ENCODE data around the gene ALDH1B1.

ALDH1B1 gene

GRCh38 chr9:38443181-38443580, 50.7 kb downstream of the ALDH1B1 start:
- TF ChIP-seq EZH2phosphoT487 (IDR thresholded peaks at IDR 0.05; ENCODE audit: borderline replicate concordance), result no peak
- TF ChIP-seq CTCF (conservative IDR thresholded peaks at IDR 0.05; ENCODE audit: low read length), result no peak
- H2AFZ ChIP-seq (ENCODE audit: low read length), result no peak overlapping the region
- H3K79me2 ChIP-seq (ENCODE audit: insufficient read depth, low read length), result no peaks in the 10 kb centered on the region
- no peaks in the 10 kb centered on the region for H3F3A ChIP-seq (ENCODE audit: low read depth)
- no peaks in the 10 kb centered on the region for H3K4me1 ChIP-seq (ENCODE audit: insufficient read depth, low read length, poor library complexity, severe bottlenecking)
- H3K4me3 ChIP-seq (ENCODE audit: low read length, poor library complexity, severe bottlenecking), result no peak overlapping the region
- no peak overlapping the region for H3K9ac ChIP-seq (ENCODE audit: low read depth, low read length, poor library complexity, severe bottlenecking)
- H3K27me3 ChIP-seq (ENCODE audit: insufficient read depth, low read length, poor library complexity, severe bottlenecking), result no peaks in the 10 kb centered on the region
- no peaks in the 10 kb centered on the region for H3K9me3 ChIP-seq (ENCODE audit: insufficient read depth, low read depth, low read length)
- no peaks in the 10 kb centered on the region for H3K36me3 ChIP-seq (ENCODE audit: insufficient read depth, low read length)
- H3K9me2 ChIP-seq (replicated peaks; ENCODE audit: low read depth, low read length), result no peaks in the 10 kb centered on the region
- no peaks in the 10 kb centered on the region for H4K20me1 ChIP-seq (ENCODE audit: insufficient read depth, low read length, poor library complexity, severe bottlenecking)
- no peak overlapping the region for H3K4me2 ChIP-seq (ENCODE audit: low read depth, low read length, poor library complexity, severe bottlenecking)

- Histone ChIP-seq H3K4me3 (ENCODE audit: low read length, poor library complexity, severe bottlenecking) (no peak overlapping the region), H2AFZ (ENCODE audit: low read length) (no peak overlapping the region), H3K27me3 (ENCODE audit: insufficient read depth, low read length, poor library complexity, severe bottlenecking) (no peaks in the 10 kb centered on the region), H3K4me2 (ENCODE audit: low read depth, low read length, poor library complexity, severe bottlenecking) (no peak overlapping the region), H3K36me3 (ENCODE audit: insufficient read depth, low read length) (no peaks in the 10 kb centered on the region), H3K4me1 (ENCODE audit: insufficient read depth, low read length, poor library complexity, severe bottlenecking) (no peaks in the 10 kb centered on the region), H3K9ac (ENCODE audit: low read depth, low read length, poor library complexity, severe bottlenecking) (no peak overlapping the region), H3F3A (ENCODE audit: low read depth) (no peaks in the 10 kb centered on the region), H3K9me3 (ENCODE audit: insufficient read depth, low read depth, low read length) (no peaks in the 10 kb centered on the region), H3K9me2 (replicated peaks; ENCODE audit: low read depth, low read length) (no peaks in the 10 kb centered on the region), H3K79me2 (ENCODE audit: insufficient read depth, low read length) (no peaks in the 10 kb centered on the region), H4K20me1 (ENCODE audit: insufficient read depth, low read length, poor library complexity, severe bottlenecking) (no peaks in the 10 kb centered on the region)
- TF ChIP-seq CTCF (conservative IDR thresholded peaks at IDR 0.05; ENCODE audit: low read length) (no peak), EZH2phosphoT487 (IDR thresholded peaks at IDR 0.05; ENCODE audit: borderline replicate concordance) (no peak)
These were observed 51.1 kb downstream of the ALDH1B1 start for GRCh38 chr9:38443597-38443996.

- no peaks in the 10 kb centered on the region for H3F3A ChIP-seq (ENCODE audit: low read depth)
- H3K4me3 ChIP-seq (ENCODE audit: low read length, poor library complexity, severe bottlenecking), result no peak overlapping the region
- no peaks in the 10 kb centered on the region for H4K20me1 ChIP-seq (ENCODE audit: insufficient read depth, low read length, poor library complexity, severe bottlenecking)
- H3K36me3 ChIP-seq (ENCODE audit: insufficient read depth, low read length), result no peaks in the 10 kb centered on the region
- no peaks in the 10 kb centered on the region for H3K4me1 ChIP-seq (ENCODE audit: insufficient read depth, low read length, poor library complexity, severe bottlenecking)
- H3K9me3 ChIP-seq (ENCODE audit: insufficient read depth, low read depth, low read length), result no peaks in the 10 kb centered on the region
- H3K4me2 ChIP-seq (ENCODE audit: low read depth, low read length, poor library complexity, severe bottlenecking), result no peak overlapping the region
- H3K9ac ChIP-seq (ENCODE audit: low read depth, low read length, poor library complexity, severe bottlenecking), result no peak overlapping the region
- H3K79me2 ChIP-seq (ENCODE audit: insufficient read depth, low read length), result no peaks in the 10 kb centered on the region
- H2AFZ ChIP-seq (ENCODE audit: low read length), result no peak overlapping the region
- no peaks in the 10 kb centered on the region for H3K9me2 ChIP-seq (replicated peaks; ENCODE audit: low read depth, low read length)
- TF ChIP-seq EZH2phosphoT487 (IDR thresholded peaks at IDR 0.05; ENCODE audit: borderline replicate concordance) (no peak), CTCF (conservative IDR thresholded peaks at IDR 0.05; ENCODE audit: low read length) (no peak)
- no peaks in the 10 kb centered on the region for H3K27me3 ChIP-seq (ENCODE audit: insufficient read depth, low read length, poor library complexity, severe bottlenecking)
These were observed 52.9 kb downstream of the ALDH1B1 start for GRCh38 chr9:38445154-38446043.
